Superior temporal gyrus (tissue), 1 donor: ENCODE measurements around the gene TMC4.
"Not testable (repeated sequence)": the region's sequence is repeated elsewhere in the genome, so short reads cannot be mapped to it uniquely, and the experiment has no call there.

Source experiments
- DNase-seq: peaks from one replicate; pipeline ENCODE4 v3.0.0-alpha.2; 2016; ENCODE audit errors: extremely low spot score

Gene TMC4

GRCh38 chr19:54172471-54173358 lies at the start of gene TMC4:
Gene TMC4, minus strand, starts transcription at chr19:54173160. Its CDS starts 43 bp downstream, at chr19:54173117.
- no peak for DNase-seq

GRCh38 chr19:54221947-54222346 lies 49.0 kb upstream of the TMC4 start:
- DNase-seq: not testable (repeated sequence)

DNA sequence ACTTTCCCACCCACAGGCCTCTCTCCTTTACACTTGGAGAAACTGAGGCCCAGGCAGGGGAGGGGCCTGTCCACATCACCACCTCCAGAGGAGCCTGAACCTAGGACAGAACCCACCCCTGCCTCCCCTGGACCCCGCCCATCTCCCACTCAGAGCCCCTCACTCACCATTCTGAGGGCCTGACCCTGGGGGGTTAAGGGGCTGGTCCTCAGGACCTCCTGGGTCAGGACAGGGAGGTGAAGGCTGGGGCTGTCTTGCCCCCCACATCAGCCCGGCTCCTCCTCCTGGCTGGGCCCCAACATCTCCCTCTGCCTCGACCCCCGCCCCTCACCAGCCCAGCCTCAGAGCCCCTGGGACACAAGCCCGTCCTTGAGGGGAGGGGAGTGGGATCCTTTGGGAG lies 46.7 kb upstream of the TMC4 start:
- not testable (repeated sequence) for DNase-seq

DNA sequence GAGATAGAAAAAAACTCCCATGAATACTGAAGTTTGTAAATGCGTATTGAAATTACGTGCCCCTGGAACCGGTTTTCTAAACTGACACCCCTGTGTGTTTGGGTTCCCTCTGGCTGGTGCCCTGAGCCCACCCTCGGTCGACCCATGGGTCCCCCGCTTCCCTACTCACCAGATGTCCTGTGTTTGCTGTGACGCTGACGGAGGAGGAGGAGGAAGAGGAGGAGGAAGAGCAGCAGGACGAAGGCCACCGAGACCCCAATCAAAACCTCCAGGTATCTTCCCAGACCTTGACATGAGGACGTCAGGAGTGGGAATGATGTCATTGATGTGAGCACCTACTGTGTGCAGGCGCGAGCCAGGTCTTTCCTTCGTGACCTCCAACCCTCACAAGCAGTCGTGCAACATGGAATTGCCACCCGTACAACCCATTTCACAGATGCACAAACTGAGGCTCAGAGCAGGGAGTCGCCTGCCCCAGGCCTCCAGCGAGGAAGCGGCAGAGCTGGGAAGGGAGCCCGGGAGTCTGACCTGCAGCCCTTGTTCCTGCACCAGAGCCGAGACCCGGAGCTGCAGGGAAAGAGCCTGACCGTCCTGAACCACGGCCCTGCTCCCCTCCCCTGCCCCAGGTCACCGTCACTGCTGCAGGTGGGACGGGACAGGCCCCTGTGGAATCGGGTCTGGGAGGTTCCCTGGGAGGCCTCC lies 46.2 kb upstream of the TMC4 start:
- DNase-seq: no peak

DNA sequence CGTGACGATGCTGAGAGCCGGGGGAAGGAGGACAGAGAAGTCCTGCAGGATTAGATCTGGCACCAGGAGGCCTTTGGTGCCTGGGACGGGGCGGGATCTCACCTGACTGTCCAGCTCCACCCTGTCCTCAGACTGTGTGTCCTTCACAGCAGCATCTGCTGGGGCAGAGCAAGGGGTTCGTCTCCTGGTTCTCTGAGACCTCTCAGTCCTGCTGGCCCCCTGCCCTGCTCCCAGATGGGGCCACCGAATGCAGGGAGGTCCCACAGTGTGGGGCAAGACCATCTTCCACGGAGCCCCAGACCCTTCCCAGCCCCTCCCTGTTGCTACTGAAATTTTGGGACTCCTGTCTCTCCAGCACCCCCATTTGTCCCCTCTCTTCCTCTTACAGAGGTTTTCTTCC lies 45.3 kb upstream of the TMC4 start:
- no peak for DNase-seq

DNA sequence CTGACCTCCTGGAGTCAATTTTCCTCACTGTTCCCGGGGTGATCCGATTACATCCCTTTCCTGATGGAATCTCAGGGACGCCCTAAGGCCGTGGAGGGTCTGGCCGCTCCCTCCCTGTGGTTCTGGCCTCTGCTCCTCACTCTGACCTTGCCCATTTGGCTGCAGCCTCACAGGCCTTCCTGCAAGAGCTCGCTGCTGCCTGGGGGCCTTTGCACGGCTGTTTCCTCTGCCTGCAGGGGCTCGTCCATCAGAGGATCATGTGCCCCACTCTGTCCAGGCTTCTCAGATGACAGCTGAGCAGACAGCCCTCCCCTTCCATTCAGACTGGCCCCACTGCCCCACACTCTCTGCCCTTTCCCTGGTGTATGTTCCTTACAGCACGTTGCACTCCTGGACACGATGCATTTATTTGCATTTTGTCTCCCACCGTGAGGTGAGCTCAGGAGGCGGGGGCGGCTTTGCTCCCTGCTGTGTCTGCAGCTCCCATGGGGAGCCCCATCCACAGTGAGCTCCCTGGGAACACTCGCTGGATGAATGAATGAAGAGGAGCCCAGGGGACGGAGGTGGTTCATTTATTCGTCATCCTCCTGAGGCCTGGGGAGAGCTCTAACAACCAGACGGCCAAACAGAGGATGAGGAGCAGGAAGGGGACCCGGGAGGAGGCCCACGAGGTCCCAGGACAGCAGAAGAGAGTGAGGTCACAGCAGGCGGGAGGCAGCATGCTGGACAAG lies 44.7 kb upstream of the TMC4 start:
- DNase-seq: not testable (repeated sequence)

GRCh38 chr19:54216869-54217268 lies 43.9 kb upstream of the TMC4 start:
- no peak for DNase-seq

- not testable (repeated sequence) for DNase-seq
These were observed 41.8 kb upstream of the TMC4 start for GRCh38 chr19:54214734-54215133.

DNA sequence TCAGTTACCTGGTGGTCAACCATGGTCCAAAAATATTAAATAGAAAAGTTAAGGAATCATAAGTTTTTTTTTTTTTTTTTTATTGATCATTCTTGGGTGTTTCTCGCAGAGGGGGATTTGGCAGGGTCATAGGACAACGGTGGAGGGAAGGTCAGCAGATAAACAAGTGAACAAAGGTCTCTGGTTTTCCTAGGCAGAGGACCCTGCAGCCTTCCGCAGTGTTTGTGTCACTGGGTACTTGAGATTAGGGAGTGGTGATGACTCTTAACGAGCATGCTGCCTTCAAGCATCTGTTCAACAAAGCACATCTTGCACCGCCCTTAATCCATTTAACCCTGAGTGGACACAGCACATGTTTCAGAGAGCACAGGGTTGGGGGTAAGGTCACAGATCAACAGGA lies 41.3 kb upstream of the TMC4 start:
- not testable (repeated sequence) for DNase-seq

- DNase-seq: no peak
These were observed 38.3 kb upstream of the TMC4 start for GRCh38 chr19:54211235-54211634.

- peak; percentile 91 for DNase-seq
These were observed 37.0 kb upstream of the TMC4 start for GRCh38 chr19:54209811-54210494.

DNA sequence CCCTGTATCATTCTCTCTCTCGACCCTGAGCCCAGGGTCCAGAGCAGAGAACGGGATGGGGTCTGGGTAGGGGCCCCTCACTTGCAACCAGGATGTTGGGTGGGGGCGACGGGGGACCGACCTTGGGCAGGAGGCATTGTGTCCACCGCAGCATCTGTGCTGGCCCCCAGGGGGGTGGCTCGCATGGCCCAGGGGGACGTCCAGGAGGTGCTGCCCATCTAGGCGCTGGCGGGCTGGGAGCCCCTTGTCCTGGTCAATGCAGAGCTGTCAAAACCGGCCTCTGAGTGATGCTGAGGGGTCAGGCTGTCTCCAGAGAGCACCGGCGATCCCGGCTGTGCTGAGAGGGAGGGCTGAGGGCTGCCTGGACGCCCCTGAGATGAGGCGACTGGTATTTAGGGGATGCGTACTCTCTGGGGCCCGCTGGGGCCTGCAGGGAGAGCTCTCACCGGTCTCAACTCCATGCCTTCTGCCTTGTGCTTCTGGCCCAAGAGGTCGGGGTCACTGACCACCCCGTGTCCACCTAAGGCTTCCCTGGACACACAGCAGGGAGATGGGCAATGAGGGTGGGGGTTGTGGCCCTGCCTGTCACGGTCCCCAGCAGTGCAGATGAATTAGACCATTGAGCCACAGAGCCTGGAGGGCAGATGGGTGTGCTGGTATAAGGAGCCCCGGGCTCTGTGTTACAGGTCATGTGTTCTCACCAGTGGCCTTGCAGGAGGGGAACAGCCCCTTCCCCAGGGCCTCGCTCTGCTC lies 36.3 kb upstream of the TMC4 start:
- DNase-seq: peak; percentile 60

DNA sequence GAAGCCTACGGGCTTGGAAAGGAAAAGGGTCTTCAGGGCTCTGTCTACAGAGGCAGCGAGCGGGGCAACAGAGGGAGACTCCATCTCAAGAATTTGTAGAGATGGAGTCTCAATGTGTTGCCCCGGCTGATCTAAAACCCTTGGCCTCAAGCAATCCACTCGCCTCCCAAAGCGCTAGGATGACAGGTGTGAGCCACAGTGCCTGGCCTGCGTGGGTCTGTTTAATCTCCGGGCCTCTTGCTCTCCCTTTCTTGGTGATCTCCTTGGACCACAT lies 35.8 kb upstream of the TMC4 start:
- DNase-seq: no peak

DNA sequence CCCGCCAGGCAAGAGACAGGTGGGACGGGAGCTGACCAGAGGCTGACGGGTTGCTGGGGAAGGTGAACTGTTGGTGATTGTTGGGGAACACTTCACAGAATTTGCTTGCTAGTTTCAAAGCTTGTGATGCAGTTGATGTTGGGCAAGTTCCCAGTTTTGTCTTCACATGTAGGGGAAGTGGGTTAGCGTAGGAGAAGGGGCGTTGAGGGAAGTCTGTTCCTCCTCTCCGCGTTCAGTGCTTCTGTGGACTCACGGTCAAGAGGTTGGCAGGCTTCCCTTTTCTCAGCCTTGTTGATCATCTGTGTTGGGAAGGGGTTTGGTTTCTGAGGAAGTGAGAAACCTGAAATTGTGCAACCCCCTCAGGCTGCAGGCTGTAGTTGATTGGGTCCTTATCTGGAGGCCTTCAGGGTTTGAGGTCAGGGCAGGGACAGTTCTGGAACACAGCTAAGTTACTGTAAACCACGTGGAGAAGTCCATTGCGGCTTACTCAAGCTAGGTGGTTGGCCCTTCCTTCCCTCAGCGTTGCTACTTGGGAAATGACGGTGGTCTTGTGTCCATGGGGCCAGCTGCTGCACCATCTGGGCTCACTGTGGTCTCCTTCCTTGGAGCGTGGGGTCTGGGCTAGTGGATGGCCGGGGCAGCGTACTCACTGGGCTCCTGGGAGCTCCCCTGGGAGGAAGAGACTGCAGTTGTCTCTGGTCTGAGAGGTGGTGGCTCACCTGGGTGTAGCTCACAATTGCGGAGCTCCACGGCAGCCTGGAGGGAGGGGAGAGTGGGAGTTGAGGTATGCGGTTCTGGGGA lies 35.2 kb upstream of the TMC4 start:
- DNase-seq: peak; percentile 52

- no peak for DNase-seq
These were observed 34.7 kb upstream of the TMC4 start for GRCh38 chr19:54207676-54207982.

- not testable (repeated sequence) for DNase-seq
These were observed 34.2 kb upstream of the TMC4 start for GRCh38 chr19:54207193-54207592.

DNA sequence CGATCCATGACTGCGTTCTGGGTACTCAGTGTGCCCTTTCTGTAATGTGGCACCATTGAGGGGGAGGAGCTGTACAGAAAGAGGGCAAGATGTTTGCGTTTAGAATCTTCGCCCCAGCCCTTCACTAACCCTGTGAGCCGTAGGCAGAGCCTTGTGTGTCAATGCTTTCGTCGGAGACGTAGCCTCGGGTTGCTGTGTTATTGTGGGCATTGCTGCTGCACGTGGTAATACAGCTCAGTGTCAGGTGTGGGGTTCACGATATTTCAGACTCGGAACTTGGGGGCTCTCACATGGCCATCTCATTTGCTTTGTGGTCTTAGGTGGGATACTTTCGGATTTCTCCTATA lies 33.8 kb upstream of the TMC4 start:
- no peak for DNase-seq

DNA sequence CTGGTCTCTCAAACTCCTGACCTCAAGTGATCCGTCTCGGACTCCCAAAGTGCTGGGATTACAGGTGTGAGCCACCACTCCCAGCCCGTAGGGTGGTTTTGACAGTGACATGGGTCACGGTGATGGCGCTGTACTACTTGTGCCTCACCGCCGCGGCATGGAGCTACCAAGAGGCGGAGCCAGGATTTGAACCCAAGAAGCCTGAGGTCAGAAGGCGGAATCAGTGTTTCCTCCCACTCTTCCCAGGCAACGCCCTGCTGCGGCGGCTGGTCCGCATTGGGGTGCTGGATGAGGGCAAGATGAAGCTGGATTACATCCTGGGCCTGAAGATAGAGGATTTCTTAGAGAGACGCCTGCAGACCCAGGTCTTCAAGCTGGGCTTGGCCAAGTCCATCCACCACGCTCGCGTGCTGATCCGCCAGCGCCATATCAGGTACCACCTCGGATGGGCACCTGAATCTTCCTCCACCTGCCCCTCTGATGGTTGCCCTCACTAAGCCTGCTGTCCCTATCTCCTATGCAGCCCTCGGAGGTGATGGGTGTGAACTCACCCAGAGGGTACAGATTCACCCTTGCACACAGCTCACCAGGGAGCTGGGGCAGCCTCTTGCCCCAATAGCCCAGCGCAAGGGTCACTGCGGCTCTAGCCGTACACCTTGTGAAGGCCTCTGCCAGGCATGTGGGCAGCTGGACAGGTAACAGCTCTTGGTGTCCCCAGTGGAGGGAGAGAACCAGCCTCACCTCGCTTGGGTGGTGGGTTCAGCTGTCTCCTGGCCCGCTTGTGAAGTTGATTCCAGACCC lies 33.3 kb upstream of the TMC4 start:
- no peak for DNase-seq

- DNase-seq: no peak
These were observed 32.0 kb upstream of the TMC4 start for GRCh38 chr19:54204767-54205468.
